Activated T-helper 2 cell treated with anti-CD3 and anti-CD28 coated beads, Interferon-gamma antibody, Interleukin-2, Interleukin-4, amounts not matched to agents 10 μg/mL and 5 μg/mL and 100 μg/mL, durations not matched to agents 14 hours and 24 hours and 36 hours (primary cell): ENCODE measurements around the gene HIRA. TPM values are rescaled to one million over a fixed set of nuclear protein-coding genes. Genes with fewer than 3 reads are reported as not detected.
"Not testable (repeated sequence)": the region's sequence is repeated elsewhere in the genome, so short reads cannot be mapped to it uniquely, and the experiment has no call there.

Experiments used
- DNase-seq: peaks from one replicate; pipeline ENCODE4 v3.0.0; 2021; ENCODE audit warnings: low spot score
- H3K27ac Mint-ChIP-seq: one replicate; pipeline ENCODE4 v1.8.0; 2021; ENCODE audit warnings: mixed read lengths
- H3K27me3 Mint-ChIP-seq: one replicate; pipeline ENCODE4 v1.8.0; 2021; ENCODE audit warnings: low read depth, mixed read lengths
- H3K36me3 Mint-ChIP-seq: one replicate; pipeline ENCODE4 v1.8.0; 2021; ENCODE audit warnings: low read depth, mixed read lengths
- H3K4me1 Mint-ChIP-seq: one replicate; pipeline ENCODE4 v1.8.0; 2021; ENCODE audit warnings: low read depth, mixed read lengths
- H3K4me3 Mint-ChIP-seq: one replicate; pipeline ENCODE4 v1.8.0; 2021; ENCODE audit warnings: low read depth, mild to moderate bottlenecking, moderate library complexity, mixed read lengths
- H3K9me3 Mint-ChIP-seq: one replicate; pipeline ENCODE4 v1.8.0; 2021; ENCODE audit warnings: mixed read lengths
- intact Hi-C: fragments of 100-400 bp; cut with micrococcal nuclease; formaldehyde crosslinking; loops from one replicate; pipeline ENCODE4 v1.15.1; 2023
- total RNA-seq: library from RNA; stranded (reverse); gene quantifications from 2 replicates; pipeline ENCODE4 v1.2.3, GENCODE V29; 2022

Gene HIRA
- total RNA-seq, 1 donor from 2014 or later = 36.0 TPM

DNA sequence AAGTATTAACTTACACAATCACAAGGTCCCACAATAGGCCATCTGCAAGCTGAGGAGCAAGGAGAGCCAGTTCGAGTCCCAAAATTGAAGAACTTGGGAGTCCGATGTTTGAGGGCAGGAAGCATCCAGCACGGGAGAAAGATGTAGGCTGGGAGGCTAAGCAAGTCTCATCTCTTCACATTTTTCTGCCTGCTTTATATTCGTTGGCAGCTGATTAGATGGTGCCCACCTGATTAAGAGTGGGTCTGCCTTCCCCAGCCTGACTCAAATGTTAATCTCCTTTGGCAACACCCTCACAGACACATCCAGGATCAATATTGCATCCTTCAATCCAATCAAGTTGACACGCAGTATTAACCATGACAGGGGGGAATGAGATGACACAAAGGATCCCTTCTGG, 101.3 kb downstream of the HIRA start:
- peaks cover 70% of the 10 kb centered on the region for H3K36me3 Mint-ChIP-seq
- H3K4me1 Mint-ChIP-seq, DNase-seq, H3K27me3 Mint-ChIP-seq, H3K27ac Mint-ChIP-seq, H3K4me3 Mint-ChIP-seq, intact Hi-C loops: not testable (repeated sequence)
- peaks cover 15% of the 10 kb centered on the region for H3K9me3 Mint-ChIP-seq

DNA sequence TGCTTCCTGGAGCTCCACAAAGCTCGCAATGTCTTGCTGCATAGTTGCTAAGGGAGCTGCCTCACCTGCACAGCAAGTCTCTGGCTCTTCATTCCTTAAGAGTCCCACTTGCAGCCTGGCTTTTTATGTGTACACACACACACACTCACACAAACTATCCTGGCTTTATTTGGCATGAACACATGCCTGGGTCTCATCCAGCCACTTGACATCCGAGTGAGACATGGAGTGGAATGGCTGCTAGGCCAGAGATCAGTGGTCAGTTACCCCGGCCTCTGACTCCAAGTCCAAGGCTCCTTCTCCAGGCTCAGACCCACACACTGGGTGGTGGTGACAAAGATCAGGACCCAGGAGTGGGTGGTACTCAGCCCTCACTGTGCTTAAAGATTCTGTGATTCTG, 102.1 kb downstream of the HIRA start:
- Mint-ChIP-seq H3K36me3 (peaks cover 63% of the 10 kb centered on the region), H3K27me3 (no peaks in the 10 kb centered on the region), H3K27ac (no peak overlapping the region), H3K4me1 (no peaks in the 10 kb centered on the region), H3K9me3 (peaks cover 10% of the 10 kb centered on the region), H3K4me3 (no peak overlapping the region)
- intact Hi-C loops = no loop called here
- no peak for DNase-seq

- Mint-ChIP-seq H3K9me3 (no peaks in the 10 kb centered on the region), H3K36me3 (peaks cover 23% of the 10 kb centered on the region), H3K27me3 (no peaks in the 10 kb centered on the region), H3K4me1 (no peaks in the 10 kb centered on the region), H3K4me3 (no peak overlapping the region), H3K27ac (no peak overlapping the region)
- no peak for DNase-seq
- intact Hi-C loops = no loop called here
Observed at GRCh38 chr22:19325296-19325948, 106.1 kb downstream of the HIRA start.

- H3K36me3 Mint-ChIP-seq, H3K27ac Mint-ChIP-seq: not testable (repeated sequence)
Observed at GRCh38 chr22:19323420-19323819, 108.1 kb downstream of the HIRA start.

GRCh38 chr22:19321757-19322156, 109.8 kb downstream of the HIRA start:
- Mint-ChIP-seq H3K27ac (no peak overlapping the region), H3K4me1 (no peaks in the 10 kb centered on the region), H3K9me3 (peaks cover 8% of the 10 kb centered on the region), H3K27me3 (no peaks in the 10 kb centered on the region), H3K4me3 (no peak overlapping the region), H3K36me3 (no peaks in the 10 kb centered on the region)
- intact Hi-C loops = no loop called here
- no peak for DNase-seq

More at GRCh38 chr22:19323420-19323819, 108.1 kb downstream of the HIRA start:
- intact Hi-C loops, DNase-seq, H3K4me1 Mint-ChIP-seq, H3K27me3 Mint-ChIP-seq, H3K4me3 Mint-ChIP-seq, H3K9me3 Mint-ChIP-seq: not testable (repeated sequence)

DNA sequence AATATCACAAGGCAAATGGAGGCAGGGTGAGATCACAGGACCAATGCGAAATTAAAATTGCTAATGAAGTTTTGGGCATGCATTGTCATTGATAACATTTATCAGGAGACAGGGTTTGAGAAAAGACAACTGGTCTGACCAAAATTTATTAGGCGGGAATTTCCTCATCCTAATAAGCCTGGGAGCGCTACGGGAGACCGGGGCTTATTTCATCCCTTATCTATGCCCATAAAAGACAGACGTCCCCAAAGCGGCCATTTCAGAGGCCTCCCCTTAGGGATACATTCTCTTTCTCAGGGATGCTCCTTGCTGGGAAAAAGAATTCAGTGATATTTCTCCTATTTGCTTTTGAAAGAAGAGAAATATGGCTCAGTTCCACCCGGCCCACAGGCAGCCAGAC, 111.4 kb downstream of the HIRA start:
- intact Hi-C loops, H3K4me1 Mint-ChIP-seq, H3K4me3 Mint-ChIP-seq, DNase-seq, H3K36me3 Mint-ChIP-seq, H3K27me3 Mint-ChIP-seq, H3K27ac Mint-ChIP-seq: not testable (repeated sequence)
- peaks cover 17% of the 10 kb centered on the region for H3K9me3 Mint-ChIP-seq

DNA sequence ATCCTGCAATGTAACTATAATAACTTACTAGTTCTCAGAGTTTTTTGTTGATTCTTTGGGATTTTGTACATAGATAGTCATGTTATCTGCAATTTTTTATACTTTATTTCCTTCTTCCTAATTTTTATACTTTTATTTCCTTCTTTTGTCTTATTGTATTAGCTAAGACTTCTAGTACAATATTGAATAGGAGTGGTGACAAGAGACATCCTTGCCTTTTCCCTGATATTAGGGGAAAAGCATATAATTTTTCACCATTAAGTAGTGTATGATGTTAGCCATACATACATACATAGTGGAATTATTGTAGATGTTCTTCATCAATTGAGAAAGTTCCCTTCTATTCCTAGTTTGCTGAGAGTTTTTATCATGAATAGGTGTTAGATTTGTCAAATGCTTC, 112.3 kb downstream of the HIRA start:
- Mint-ChIP-seq H3K4me1 (no peaks in the 10 kb centered on the region), H3K27me3 (peaks cover 1% of the 10 kb centered on the region), H3K36me3 (no peaks in the 10 kb centered on the region), H3K9me3 (peaks cover 19% of the 10 kb centered on the region), H3K4me3 (no peak overlapping the region), H3K27ac (no peak overlapping the region)
- DNase-seq = no peak
- intact Hi-C loops = no loop called here

- H3K27ac Mint-ChIP-seq = no peak overlapping the region
- H3K27me3 Mint-ChIP-seq = peaks cover 2% of the 10 kb centered on the region
- H3K4me3 Mint-ChIP-seq = no peak overlapping the region
- no peaks in the 10 kb centered on the region for H3K4me1 Mint-ChIP-seq
- intact Hi-C loops = no loop called here
- no peak for DNase-seq
- H3K9me3 Mint-ChIP-seq = peaks cover 22% of the 10 kb centered on the region
- H3K36me3 Mint-ChIP-seq = no peaks in the 10 kb centered on the region
Observed at GRCh38 chr22:19317865-19318264, 113.7 kb downstream of the HIRA start.

DNA sequence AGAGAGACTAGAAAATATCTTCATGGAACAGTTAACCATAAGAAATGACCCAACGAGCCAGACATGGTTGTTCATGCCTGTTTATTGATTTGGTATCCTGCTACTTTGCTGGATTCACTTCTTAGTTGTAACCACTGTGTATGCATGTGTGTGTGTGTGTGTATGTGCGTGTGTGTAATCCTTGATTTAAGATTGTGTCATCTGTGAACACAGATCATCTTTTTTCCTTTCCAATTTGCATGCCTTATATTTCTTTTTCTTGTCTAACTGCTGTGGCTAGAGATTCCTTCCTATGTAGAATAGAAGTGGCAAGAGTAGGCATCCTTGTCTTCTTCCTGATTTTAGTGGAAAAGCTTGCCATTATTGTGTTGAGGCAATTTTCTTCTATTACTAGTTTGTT, 123.7 kb downstream of the HIRA start:
- H3K4me1 Mint-ChIP-seq = no peaks in the 10 kb centered on the region
- H3K36me3 Mint-ChIP-seq = no peaks in the 10 kb centered on the region
- H3K9me3 Mint-ChIP-seq = no peaks in the 10 kb centered on the region
- no peaks in the 10 kb centered on the region for H3K27me3 Mint-ChIP-seq
- intact Hi-C loops = no loop called here
- no peak for DNase-seq
- H3K4me3 Mint-ChIP-seq = no peak overlapping the region
- H3K27ac Mint-ChIP-seq = no peak overlapping the region

- H3K27me3 Mint-ChIP-seq, H3K4me3 Mint-ChIP-seq, H3K4me1 Mint-ChIP-seq, H3K36me3 Mint-ChIP-seq, H3K9me3 Mint-ChIP-seq, DNase-seq, intact Hi-C loops, H3K27ac Mint-ChIP-seq: not testable (repeated sequence)
Observed at GRCh38 chr22:19306535-19306934, 125.0 kb downstream of the HIRA start.

- intact Hi-C loops = no loop called here
- no peaks in the 10 kb centered on the region for H3K9me3 Mint-ChIP-seq
- DNase-seq = no peak
- H3K27me3 Mint-ChIP-seq = no peaks in the 10 kb centered on the region
- H3K27ac Mint-ChIP-seq = no peak overlapping the region
- no peaks in the 10 kb centered on the region for H3K36me3 Mint-ChIP-seq
- no peaks in the 10 kb centered on the region for H3K4me1 Mint-ChIP-seq
- H3K4me3 Mint-ChIP-seq = no peak overlapping the region
Observed at GRCh38 chr22:19304547-19304946, 127.0 kb downstream of the HIRA start.

DNA sequence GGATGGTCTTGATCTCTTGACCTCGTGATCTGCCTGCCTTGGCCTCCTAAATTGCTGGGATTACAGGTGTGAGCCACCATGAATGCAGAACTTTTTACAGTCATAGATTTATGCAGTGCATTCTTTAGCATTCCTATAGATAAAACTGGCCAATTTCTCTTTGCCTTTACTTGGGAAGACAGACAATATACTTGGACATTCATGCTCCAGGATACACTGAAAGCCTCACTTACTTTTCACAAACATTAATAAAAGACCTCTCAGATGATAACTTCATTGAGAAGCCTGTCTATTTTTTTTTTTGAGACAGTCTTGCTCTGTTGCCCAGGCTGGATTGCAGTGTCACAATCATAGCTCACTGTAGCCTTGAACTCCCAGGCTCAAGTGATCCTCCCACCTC, 127.7 kb downstream of the HIRA start:
- H3K4me3 Mint-ChIP-seq = no peak overlapping the region
- H3K27me3 Mint-ChIP-seq = no peaks in the 10 kb centered on the region
- no peaks in the 10 kb centered on the region for H3K4me1 Mint-ChIP-seq
- no peaks in the 10 kb centered on the region for H3K36me3 Mint-ChIP-seq
- no peak for DNase-seq
- no peak overlapping the region for H3K27ac Mint-ChIP-seq
- no peaks in the 10 kb centered on the region for H3K9me3 Mint-ChIP-seq
- intact Hi-C loops = no loop called here

DNA sequence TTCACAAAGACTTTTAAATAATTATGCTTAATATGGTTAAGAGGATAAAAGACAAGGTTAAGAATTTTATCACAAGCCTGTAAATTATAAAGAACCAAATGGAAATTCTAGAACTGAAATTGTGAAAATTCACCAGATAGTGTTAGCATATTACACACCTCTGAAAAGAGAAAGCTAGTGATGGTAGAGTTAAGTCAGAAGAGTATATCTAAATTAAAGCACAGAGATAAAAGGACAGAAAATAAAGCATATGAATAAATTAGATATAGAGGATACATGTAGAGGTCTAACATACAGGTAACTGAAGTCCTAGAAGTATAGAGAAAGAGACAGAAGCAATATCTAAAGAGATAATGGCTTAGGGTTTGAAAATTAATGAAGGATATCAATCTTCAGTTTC, 135.8 kb downstream of the HIRA start:
- no peak for DNase-seq
- Mint-ChIP-seq H3K9me3 (no peaks in the 10 kb centered on the region), H3K27ac (no peak overlapping the region), H3K4me1 (peaks cover 7% of the 10 kb centered on the region), H3K27me3 (peaks cover 8% of the 10 kb centered on the region), H3K36me3 (no peaks in the 10 kb centered on the region), H3K4me3 (no peak overlapping the region)
- intact Hi-C loops = no loop called here
